GM18867 (cell line): Measurements from ENCODE around the gene TMTC3.

Experiments
- ATAC-seq: cut with Tn5 transposase; IDR thresholded peaks from one replicate; pipeline ENCODE4 v1.9.1; 2021; ENCODE audit warnings: mild to moderate bottlenecking, moderate library complexity; ENCODE audit not compliant: unreplicated experiment

TMTC3 gene

GRCh38 chr12:88223519-88223918 is 81.4 kb downstream of the TMTC3 start:
- ATAC-seq = no peak

- no peak for ATAC-seq
These were observed 83.7 kb downstream of the TMTC3 start for GRCh38 chr12:88225776-88226175.

DNA sequence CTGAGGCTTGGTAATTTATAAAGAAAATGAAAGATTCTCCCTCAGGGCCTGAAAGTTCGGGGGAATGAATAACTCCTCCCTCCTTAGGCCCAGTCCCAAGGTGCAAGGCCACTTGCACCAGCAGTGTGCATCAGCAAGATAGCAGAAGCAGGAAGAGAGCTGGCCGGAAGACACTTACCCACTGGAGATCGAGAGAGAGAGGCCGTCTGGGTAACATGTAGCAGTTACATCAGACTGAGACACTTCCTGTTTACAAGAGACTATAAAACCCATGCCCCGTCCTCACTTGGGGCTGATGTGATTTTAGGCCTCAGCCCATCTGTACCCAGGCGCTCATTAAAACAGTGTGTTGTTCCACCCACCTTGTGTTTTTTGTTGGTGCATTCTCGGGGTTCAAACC is 85.2 kb downstream of the TMTC3 start:
- ATAC-seq = no peak

DNA sequence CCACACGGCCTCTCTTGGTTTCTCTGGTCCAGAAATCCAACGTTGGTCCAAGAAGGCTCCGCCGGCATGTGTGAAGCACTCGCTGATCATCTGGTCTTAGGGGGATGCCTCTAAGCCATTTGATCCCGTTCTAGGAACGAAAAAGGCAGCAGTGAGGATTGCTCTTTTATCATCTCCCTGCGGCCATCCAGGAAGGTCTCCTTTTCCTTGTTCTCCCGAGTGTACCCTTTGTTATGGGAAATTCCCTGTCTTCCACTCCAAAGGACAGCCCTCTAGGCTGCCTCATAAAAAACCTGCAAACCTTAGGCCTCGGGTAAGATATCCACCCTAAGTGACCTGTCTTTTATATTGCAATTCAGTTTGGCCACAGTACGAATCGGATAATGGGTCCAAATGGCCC is 85.8 kb downstream of the TMTC3 start:
- ATAC-seq = no peak

DNA sequence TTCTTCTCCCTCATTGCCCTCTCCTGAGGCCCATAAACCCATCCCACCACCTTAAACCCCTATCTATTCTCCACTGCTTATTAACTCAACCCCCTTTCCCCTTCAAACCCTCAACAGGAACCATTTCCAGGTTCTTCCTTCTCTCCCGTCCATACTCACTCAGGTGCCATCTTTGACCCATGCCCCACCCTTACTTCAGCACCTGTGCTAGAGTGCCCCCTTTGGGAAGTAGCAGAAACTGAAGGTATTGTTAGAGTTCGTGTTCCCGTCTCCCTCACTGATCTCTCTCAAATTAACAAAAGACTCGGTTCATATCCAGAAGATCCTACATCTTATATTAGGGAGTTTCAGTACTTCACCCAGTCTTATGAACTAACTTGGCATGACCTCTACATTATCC is 86.6 kb downstream of the TMTC3 start:
- ATAC-seq = no peak

GRCh38 chr12:88230271-88230670 is 88.2 kb downstream of the TMTC3 start:
- ATAC-seq = no peak

- ATAC-seq = peak; percentile 51
These were observed 93.2 kb downstream of the TMTC3 start for GRCh38 chr12:88235183-88235833.

DNA sequence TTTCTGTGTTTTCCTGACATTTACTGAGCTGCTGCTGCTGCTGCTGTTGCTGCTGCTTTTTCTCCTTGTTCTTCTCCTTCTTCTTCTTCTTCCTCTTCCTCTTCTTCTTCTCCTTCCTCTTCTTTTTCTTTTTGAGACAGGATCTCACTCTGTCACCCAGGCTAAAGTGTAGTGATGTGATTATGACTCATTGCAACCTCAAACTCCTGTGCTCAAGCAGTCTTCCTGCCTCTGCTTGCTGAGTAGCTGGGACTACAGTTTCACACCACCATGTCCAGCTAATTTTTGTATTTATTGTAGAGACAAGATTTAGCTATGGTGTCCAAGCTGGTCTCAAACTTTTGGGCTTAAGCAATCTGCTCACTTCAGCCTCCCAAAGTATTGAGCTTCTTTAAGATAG is 95.8 kb downstream of the TMTC3 start:
- ATAC-seq = peak; percentile 63

DNA sequence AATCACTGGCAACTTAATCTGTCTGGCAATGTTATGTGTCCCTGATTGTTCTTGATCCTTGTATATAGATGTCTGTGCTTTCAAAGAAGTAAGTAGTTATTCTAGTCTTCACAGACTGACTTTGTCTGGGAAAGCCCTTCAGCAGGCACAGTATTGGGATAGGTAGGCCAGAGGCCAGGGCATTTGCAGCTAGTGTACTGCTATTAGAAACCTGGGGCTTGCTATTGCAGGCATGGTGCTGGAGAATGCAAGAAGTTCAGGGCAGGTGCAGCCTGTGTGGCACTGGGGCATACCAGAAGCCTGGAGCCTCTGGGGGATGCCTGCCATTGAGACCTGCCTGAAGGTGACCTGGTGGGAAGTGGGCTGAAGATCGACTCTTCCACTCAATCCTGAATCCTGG is 96.3 kb downstream of the TMTC3 start:
- peak; percentile 18 for ATAC-seq

DNA sequence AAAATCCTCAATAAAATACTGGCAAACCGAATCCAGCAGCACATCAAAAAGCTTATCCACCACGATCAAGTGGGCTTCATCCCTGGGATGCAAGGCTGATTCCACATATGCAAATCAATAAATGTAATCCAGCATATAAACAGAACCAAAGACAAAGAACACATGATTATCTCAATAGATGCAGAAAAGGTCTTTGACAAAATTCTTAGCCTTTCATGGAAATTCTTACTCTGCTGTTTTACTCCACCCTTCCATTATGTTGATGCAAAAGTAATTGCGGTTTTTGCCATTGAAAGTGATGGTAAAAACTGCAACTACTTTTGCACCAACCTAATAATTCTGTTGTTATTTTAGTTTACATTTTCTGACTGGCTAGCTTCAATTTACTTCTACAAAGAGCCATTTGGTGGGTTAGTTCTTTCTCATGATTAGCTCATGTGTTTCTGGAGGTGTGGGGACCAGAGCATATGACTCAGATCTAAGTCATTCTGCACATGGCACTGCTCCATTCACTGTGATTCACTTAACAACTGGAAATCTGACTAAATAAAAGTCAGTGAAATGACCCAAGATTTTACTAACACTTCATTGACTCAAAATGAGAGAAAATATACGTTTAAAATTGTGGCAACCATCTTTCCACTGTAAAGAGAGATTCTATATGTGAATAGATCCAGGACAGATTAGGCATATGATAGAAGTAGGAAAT is 99.9 kb downstream of the TMTC3 start:
- peak; percentile 63 for ATAC-seq

DNA sequence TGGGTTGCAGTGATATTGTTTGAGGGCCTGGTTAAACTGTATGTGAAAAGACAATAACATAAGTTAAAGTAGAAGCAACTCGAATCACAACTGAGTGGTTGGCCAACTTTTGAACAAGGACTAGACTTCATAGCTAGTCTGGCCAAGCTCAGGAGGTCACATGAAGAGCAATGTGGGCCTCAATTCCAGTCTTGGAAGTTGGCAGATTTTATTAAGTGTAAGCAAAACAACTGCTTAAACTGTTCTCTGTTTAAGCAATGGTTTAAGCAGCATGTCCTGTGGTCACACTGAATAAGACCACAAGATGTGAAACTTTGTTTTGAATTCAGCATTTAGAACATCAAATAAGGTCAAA is 100.4 kb downstream of the TMTC3 start:
- ATAC-seq = peak; percentile 33

DNA sequence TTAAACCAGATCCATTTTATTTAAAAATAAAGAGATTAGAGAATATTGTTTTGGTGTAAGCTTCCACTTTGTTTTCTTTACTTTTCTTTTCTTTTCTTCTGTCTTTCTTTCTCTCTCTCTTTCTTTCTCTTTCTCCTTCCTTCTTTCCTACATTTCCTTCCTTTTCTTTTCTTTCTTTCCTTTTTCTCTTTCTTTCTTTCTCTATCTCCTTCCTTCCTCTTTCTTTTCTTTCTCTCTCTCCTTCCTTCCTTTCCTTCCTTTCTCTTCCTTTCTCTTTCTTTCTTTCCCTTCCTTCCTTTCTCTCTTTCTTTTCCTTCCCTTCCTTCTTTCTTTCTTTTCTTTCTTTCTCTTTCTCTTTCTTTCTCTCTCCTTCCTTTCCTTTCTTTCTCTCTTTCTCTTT is 100.8 kb downstream of the TMTC3 start:
- no peak for ATAC-seq

- ATAC-seq = no peak
These were observed 101.9 kb downstream of the TMTC3 start for GRCh38 chr12:88243982-88244381.

- no peak for ATAC-seq
These were observed 103.8 kb downstream of the TMTC3 start for GRCh38 chr12:88245905-88246304.

GRCh38 chr12:88247241-88247643 is 105.1 kb downstream of the TMTC3 start:
- ATAC-seq = no peak

DNA sequence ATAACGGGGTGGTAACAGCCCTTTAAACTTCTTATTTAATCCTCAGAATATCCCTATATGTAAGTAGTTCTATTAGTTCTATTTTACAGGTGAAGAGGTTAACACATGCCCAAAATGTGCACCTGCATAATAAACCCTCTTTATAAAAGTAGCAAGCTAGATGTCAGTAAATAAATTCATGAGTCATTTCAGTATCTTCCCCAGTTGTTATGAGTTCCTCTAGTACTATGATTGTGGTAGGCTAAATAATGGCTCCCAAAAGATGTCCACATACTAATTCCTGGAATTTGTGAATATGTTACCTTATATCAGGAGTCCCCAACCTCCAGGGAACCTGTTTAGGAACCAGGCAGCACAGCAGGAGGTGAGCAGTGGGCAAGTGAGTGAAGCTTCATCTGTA is 106.5 kb downstream of the TMTC3 start:
- ATAC-seq = no peak
